Pancreas (tissue), 10 donors: ENCODE data around the gene GIPC1. TPM values are rescaled to one million over a fixed set of nuclear protein-coding genes. Genes with fewer than 3 reads are reported as not detected.

Experiments used
- ATAC-seq, 4 donors: fragments of 200-7000 bp; cut with Tn5 transposase; one replicate each; pipeline versions ENCODE4 v1.8.0 to v1.9.1; 2020; ENCODE audit warnings: mild to moderate bottlenecking in 4 of 4, moderate library complexity in 4 of 4
- DNase-seq, 6 donors: peaks; one replicate each; pipeline ENCODE4 v3.0.0-alpha.2; 2020
- FAIRE-seq: peaks from 2 replicates; lab custom pipeline; 2012; peaks lifted over from hg19 to GRCh38; lab: Jason Lieb, UNC
- H3K27ac ChIP-seq, 4 donors: fragments of 200-600 bp; sonication (generic); 1 replicate in 3 of 4; 2 replicates in 1 of 4; pipeline versions ENCODE4 v1.5.0 to v1.8.0; 2020
- H3K27me3 ChIP-seq, 4 donors: fragments of 200-600 bp; one replicate each; pipeline ENCODE4 v1.8.0; 2021
- H3K36me3 ChIP-seq, 3 donors: fragments of 200-600 bp; sonication (generic) in 1 of 3; one replicate each; pipeline versions ENCODE4 v1.5.0 to v1.8.0; 2020 to 2021
- H3K4me1 ChIP-seq, 3 donors: fragments of 200-600 bp; one replicate each; pipeline ENCODE4 v1.8.0; 2021
- H3K4me3 ChIP-seq, 4 donors: fragments of 200-600 bp; sonication (generic) in 2 of 4; one replicate each; pipeline versions ENCODE4 v1.5.0 to v1.8.0; 2020 to 2021
- H3K9me3 ChIP-seq, 4 donors: fragments of 200-600 bp; one replicate each; pipeline ENCODE4 v1.8.0; 2021
- CTCF ChIP-seq, 4 donors: fragments of 200-600 bp; sonication (generic) in 3 of 4; IDR thresholded peaks; one replicate each; pipeline versions ENCODE4 v1.5.0 to v1.8.0; 2021; ENCODE audit warnings: antibody characterized with exemption in 4 of 4
- whole genome bisulfite sequencing, 2 donors: extraction: QIAGEN DNeasy Blood & Tissue Kit; methylation state at CpG; one replicate each; pipeline ENCODE4 v1.1.7; 2013; 5-methylcytosine and 5-hydroxymethylcytosine counted together
- intact Hi-C, 3 donors: fragments of 100-400 bp; cut with DNase I; formaldehyde crosslinking; loops; one replicate each; pipeline versions ENCODE4 v1.11.1 to v1.14.2; 2022
- polyA plus RNA-seq, 2 donors: library from polyadenylated mRNA; stranded (reverse); fragments of 200-250 nt; gene quantifications; one replicate each; pipeline ENCODE4 v1.2.3, GENCODE V29; 2013
- total RNA-seq, 6 donors: library from RNA; stranded (reverse); fragmentation: NEBNext Ultra II Directional in 4 of 6; extraction: Animal tissue kit (Norgen Biotek cat#: 25700) in 4 of 6; gene quantifications; one replicate each; pipeline versions ENCODE4 v1.2.1 to v1.2.4, GENCODE V29; 2021 to 2023
- donor health status: healthy with polysubstance abuse.
- donor health status: DM: no; HTN: no; CAD: no; lungs with moderate emphysema.
- donor health status: DM: no; HTN: no; CAD: no.
- donor health status: control.
- donor health status: control.
- donor health status: Bipolar disorder and iron deficiency.
- donor health status: DM: yes; HTN: yes; CAD: no.
- donor health status: DM: no; HTN: no; CAD: no.
- donor health status: DM: no; HTN: no; CAD: no.
- donor health status: DM: yes; HTN: yes; CAD: no.

GIPC1 gene
- total and polyA plus RNA-seq, 8 donors, result 19.0 to 53.1 (median 25.0) TPM

GRCh38 chr19:14475251-14476073, 20.5 kb downstream of the GIPC1 start, which contains the start of gene PTGER1:
Gene PTGER1, minus strand, starts transcription at chr19:14475354. Its CDS starts 1,034 bp downstream, at chr19:14474320.
- H3K27ac ChIP-seq, result no peak within 1 kb of the TSS
- FAIRE-seq (no peak), ATAC-seq (peak in 3 of 4 donors; percentile 22 to 33 (median 23)), DNase-seq (peak in 1 of 6 donors; percentile 61)
- no peak for TF ChIP-seq CTCF (IDR thresholded peaks at IDR 0.05)
- peak within 1 kb of the TSS in 1 of 4 donors; percentile 26 for H3K4me3 ChIP-seq
- 10 to 13% methylated on average over 29 to 33 of the region's 33 CpGs for WGBS, 2 donors
- H3K9me3 ChIP-seq, result no peaks in the 10 kb centered on the region
- no peaks in the 10 kb centered on the region for H3K27me3 ChIP-seq
- peaks cover 4 to 5% (median 5%) of the 10 kb centered on the region in 3 donors for H3K4me1 ChIP-seq
- intact Hi-C loops, result no loop called here
- H3K36me3 ChIP-seq, result no peaks in the 10 kb centered on the region

GRCh38 chr19:14474827-14475226, 21.1 kb downstream of the GIPC1 start:
- H3K9me3 ChIP-seq, result no peaks in the 10 kb centered on the region
- TF ChIP-seq CTCF (IDR thresholded peaks at IDR 0.05), result no peak
- no peak overlapping the region for H3K4me3 ChIP-seq
- no peaks in the 10 kb centered on the region for H3K36me3 ChIP-seq
- ATAC-seq, result no peak
- intact Hi-C loops, result no loop called here
- no peaks in the 10 kb centered on the region for H3K27me3 ChIP-seq
- peak in 1 of 6 donors; percentile 67 for DNase-seq
- no peak overlapping the region for H3K27ac ChIP-seq
- FAIRE-seq, result no peak
- H3K4me1 ChIP-seq, result peaks cover 4 to 5% (median 5%) of the 10 kb centered on the region in 3 donors
- WGBS, 2 donors, result 37 to 44% methylated on average over 12 of the region's 12 CpGs

GRCh38 chr19:14473978-14474578, 21.8 kb downstream of the GIPC1 start:
- Histone ChIP-seq H3K27ac (no peak overlapping the region), H3K9me3 (no peaks in the 10 kb centered on the region), H3K4me3 (peak overlapping the region in 1 of 4 donors; percentile 26), H3K4me1 (peaks cover 4 to 5% (median 5%) of the 10 kb centered on the region in 3 donors), H3K27me3 (no peaks in the 10 kb centered on the region), H3K36me3 (peaks cover 0 to 5% (median 0%) of the 10 kb centered on the region in 3 donors)
- peak in 2 of 4 donors; percentile 21 to 45 for ATAC-seq
- DNase-seq, result peak in 1 of 6 donors; percentile 71
- no peak for TF ChIP-seq CTCF (IDR thresholded peaks at IDR 0.05)
- intact Hi-C loops, result no loop called here
- FAIRE-seq, result no peak
- 12 to 15% methylated on average over 34 to 53 of the region's 53 CpGs for whole genome bisulfite sequencing, 2 donors

GRCh38 chr19:14473073-14473977, 22.6 kb downstream of the GIPC1 start:
- peaks cover 4 to 5% (median 5%) of the 10 kb centered on the region in 3 donors for H3K4me1 ChIP-seq

More at GRCh38 chr19:14473073-14473977, 22.6 kb downstream of the GIPC1 start:
- Histone ChIP-seq H3K27ac (no peak overlapping the region), H3K9me3 (no peaks in the 10 kb centered on the region), H3K4me3 (peak overlapping the region in 1 of 4 donors; percentile 26), H3K27me3 (no peaks in the 10 kb centered on the region), H3K36me3 (peaks cover 0 to 10% (median 0%) of the 10 kb centered on the region in 3 donors)
- FAIRE-seq, result no peak
- intact Hi-C loops, result no loop called here
- WGBS, 2 donors, result 9 to 14% methylated on average over 58 to 97 of the region's 97 CpGs
- peak in 1 of 6 donors; percentile 69 for DNase-seq
- no peak for ATAC-seq
- TF ChIP-seq CTCF (IDR thresholded peaks at IDR 0.05), result no peak
